ENCODE data around the gene NTSR2.

NTSR2 gene

GRCh38 chr2:11639503-11639902 is 30.5 kb downstream of the NTSR2 start:
- peaks cover 7% of the 10 kb centered on the region for H3K27me3 Mint-ChIP-seq
- no peak overlapping the region for H3K4me3 Mint-ChIP-seq
- no peaks in the 10 kb centered on the region for H3K4me1 Mint-ChIP-seq (ENCODE audit: low read depth)

GRCh38 chr2:11637546-11637945 is 32.4 kb downstream of the NTSR2 start:
- Mint-ChIP-seq H3K27ac (no peak overlapping the region), H3K4me3 (no peak overlapping the region), H3K27me3 (peaks cover 7% of the 10 kb centered on the region), H3K4me1 (ENCODE audit: low read depth) (no peaks in the 10 kb centered on the region), H3K9me3 (ENCODE audit: low read depth) (no peaks in the 10 kb centered on the region), H3K36me3 (no peaks in the 10 kb centered on the region)

More at GRCh38 chr2:11639503-11639902, 30.5 kb downstream of the NTSR2 start:
- H3K36me3 Mint-ChIP-seq = no peaks in the 10 kb centered on the region
- no peak overlapping the region for H3K27ac Mint-ChIP-seq
- H3K9me3 Mint-ChIP-seq (ENCODE audit: low read depth) = no peaks in the 10 kb centered on the region

- Mint-ChIP-seq H3K4me1 (ENCODE audit: low read depth) (no peaks in the 10 kb centered on the region), H3K9me3 (ENCODE audit: low read depth) (no peaks in the 10 kb centered on the region), H3K4me3 (no peak overlapping the region), H3K27ac (no peak overlapping the region), H3K36me3 (no peaks in the 10 kb centered on the region), H3K27me3 (peaks cover 7% of the 10 kb centered on the region)
Measured at GRCh38 chr2:11636593-11637295, 33.3 kb downstream of the NTSR2 start.

GRCh38 chr2:11635141-11635540 is 34.9 kb downstream of the NTSR2 start:
- Mint-ChIP-seq H3K9me3 (ENCODE audit: low read depth) (no peaks in the 10 kb centered on the region), H3K4me3 (no peak overlapping the region), H3K4me1 (ENCODE audit: low read depth) (no peaks in the 10 kb centered on the region), H3K27me3 (peaks cover 5% of the 10 kb centered on the region), H3K27ac (no peak overlapping the region), H3K36me3 (no peaks in the 10 kb centered on the region)

- no peak overlapping the region for H3K4me3 Mint-ChIP-seq
- peaks cover 5% of the 10 kb centered on the region for H3K27me3 Mint-ChIP-seq
- no peak overlapping the region for H3K27ac Mint-ChIP-seq
- H3K9me3 Mint-ChIP-seq (ENCODE audit: low read depth) = no peaks in the 10 kb centered on the region
- no peaks in the 10 kb centered on the region for H3K36me3 Mint-ChIP-seq
- no peaks in the 10 kb centered on the region for H3K4me1 Mint-ChIP-seq (ENCODE audit: low read depth)
Measured at GRCh38 chr2:11634584-11634983, 35.4 kb downstream of the NTSR2 start.

GRCh38 chr2:11633923-11634478 is 36.0 kb downstream of the NTSR2 start:
- H3K27ac Mint-ChIP-seq = no peak overlapping the region
- H3K9me3 Mint-ChIP-seq (ENCODE audit: low read depth) = no peaks in the 10 kb centered on the region
- peaks cover 2% of the 10 kb centered on the region for H3K27me3 Mint-ChIP-seq
- no peak overlapping the region for H3K4me3 Mint-ChIP-seq
- no peaks in the 10 kb centered on the region for H3K4me1 Mint-ChIP-seq (ENCODE audit: low read depth)
- H3K36me3 Mint-ChIP-seq = no peaks in the 10 kb centered on the region

GRCh38 chr2:11631462-11631861 is 38.5 kb downstream of the NTSR2 start:
- Mint-ChIP-seq H3K27ac (no peak overlapping the region), H3K9me3 (ENCODE audit: low read depth) (no peaks in the 10 kb centered on the region)

GRCh38 chr2:11630855-11631254 is 39.1 kb downstream of the NTSR2 start:
- no peaks in the 10 kb centered on the region for H3K36me3 Mint-ChIP-seq
- no peaks in the 10 kb centered on the region for H3K4me1 Mint-ChIP-seq (ENCODE audit: low read depth)
- H3K9me3 Mint-ChIP-seq (ENCODE audit: low read depth) = no peaks in the 10 kb centered on the region
- H3K4me3 Mint-ChIP-seq = no peak overlapping the region
- no peaks in the 10 kb centered on the region for H3K27me3 Mint-ChIP-seq
- no peak overlapping the region for H3K27ac Mint-ChIP-seq

More at GRCh38 chr2:11631462-11631861, 38.5 kb downstream of the NTSR2 start:
- Mint-ChIP-seq H3K4me1 (ENCODE audit: low read depth) (no peaks in the 10 kb centered on the region), H3K27me3 (peaks cover 2% of the 10 kb centered on the region), H3K4me3 (no peak overlapping the region), H3K36me3 (no peaks in the 10 kb centered on the region)

GRCh38 chr2:11629851-11630250 is 40.1 kb downstream of the NTSR2 start:
- Mint-ChIP-seq H3K27ac (no peak overlapping the region), H3K4me3 (no peak overlapping the region), H3K27me3 (no peaks in the 10 kb centered on the region), H3K36me3 (no peaks in the 10 kb centered on the region), H3K9me3 (ENCODE audit: low read depth) (no peaks in the 10 kb centered on the region), H3K4me1 (ENCODE audit: low read depth) (no peaks in the 10 kb centered on the region)

- no peaks in the 10 kb centered on the region for H3K9me3 Mint-ChIP-seq (ENCODE audit: low read depth)
- H3K4me1 Mint-ChIP-seq (ENCODE audit: low read depth) = no peaks in the 10 kb centered on the region
- H3K27ac Mint-ChIP-seq = no peak overlapping the region
- H3K36me3 Mint-ChIP-seq = no peaks in the 10 kb centered on the region
- H3K27me3 Mint-ChIP-seq = no peaks in the 10 kb centered on the region
- no peak overlapping the region for H3K4me3 Mint-ChIP-seq
Measured at GRCh38 chr2:11629215-11629614, 40.8 kb downstream of the NTSR2 start.

- Mint-ChIP-seq H3K4me1 (ENCODE audit: low read depth) (no peaks in the 10 kb centered on the region), H3K36me3 (no peaks in the 10 kb centered on the region), H3K9me3 (ENCODE audit: low read depth) (no peaks in the 10 kb centered on the region), H3K4me3 (no peak overlapping the region), H3K27ac (no peak overlapping the region), H3K27me3 (no peaks in the 10 kb centered on the region)
Measured at GRCh38 chr2:11628675-11629074, 41.3 kb downstream of the NTSR2 start.

GRCh38 chr2:11625671-11626070 is 44.3 kb downstream of the NTSR2 start:
- Mint-ChIP-seq H3K4me3 (no peak overlapping the region), H3K9me3 (ENCODE audit: low read depth) (no peaks in the 10 kb centered on the region), H3K27ac (no peak overlapping the region), H3K4me1 (ENCODE audit: low read depth) (no peaks in the 10 kb centered on the region), H3K36me3 (no peaks in the 10 kb centered on the region), H3K27me3 (no peaks in the 10 kb centered on the region)

- H3K4me3 Mint-ChIP-seq = no peak overlapping the region
- no peaks in the 10 kb centered on the region for H3K9me3 Mint-ChIP-seq (ENCODE audit: low read depth)
- H3K27me3 Mint-ChIP-seq = no peaks in the 10 kb centered on the region
- H3K4me1 Mint-ChIP-seq (ENCODE audit: low read depth) = no peaks in the 10 kb centered on the region
- H3K27ac Mint-ChIP-seq = no peak overlapping the region
- no peaks in the 10 kb centered on the region for H3K36me3 Mint-ChIP-seq
Measured at GRCh38 chr2:11624893-11625292, 45.1 kb downstream of the NTSR2 start.

GRCh38 chr2:11622611-11623010 is 47.4 kb downstream of the NTSR2 start:
- no peaks in the 10 kb centered on the region for H3K36me3 Mint-ChIP-seq
- no peaks in the 10 kb centered on the region for H3K9me3 Mint-ChIP-seq (ENCODE audit: low read depth)
- H3K4me1 Mint-ChIP-seq (ENCODE audit: low read depth) = no peaks in the 10 kb centered on the region
- no peak overlapping the region for H3K4me3 Mint-ChIP-seq
- H3K27ac Mint-ChIP-seq = no peak overlapping the region
- no peaks in the 10 kb centered on the region for H3K27me3 Mint-ChIP-seq

GRCh38 chr2:11621410-11621809 is 48.6 kb downstream of the NTSR2 start:
- Mint-ChIP-seq H3K36me3 (no peaks in the 10 kb centered on the region), H3K4me3 (no peak overlapping the region), H3K27me3 (no peaks in the 10 kb centered on the region), H3K27ac (no peak overlapping the region), H3K9me3 (ENCODE audit: low read depth) (no peaks in the 10 kb centered on the region), H3K4me1 (ENCODE audit: low read depth) (no peaks in the 10 kb centered on the region)

GRCh38 chr2:11618708-11619062 is 51.3 kb downstream of the NTSR2 start:
- no peaks in the 10 kb centered on the region for H3K4me1 Mint-ChIP-seq (ENCODE audit: low read depth)
- H3K4me3 Mint-ChIP-seq = no peak overlapping the region
- H3K27ac Mint-ChIP-seq = no peak overlapping the region
- no peaks in the 10 kb centered on the region for H3K9me3 Mint-ChIP-seq (ENCODE audit: low read depth)
- H3K27me3 Mint-ChIP-seq = no peaks in the 10 kb centered on the region
- no peaks in the 10 kb centered on the region for H3K36me3 Mint-ChIP-seq
